HEK293T (cell line): Measurements from ENCODE around the gene POLE2.
"Not testable (repeated sequence)": the region's sequence is repeated elsewhere in the genome, so short reads cannot be mapped to it uniquely, and the experiment has no call there.

Experiments used
- CTCF ChIA-PET: fragments of 350-600 bp; formaldehyde crosslinking; extraction: SDS; loops from one replicate; lab custom pipeline; 2021; ENCODE audit warnings: antibody characterized with exemption, inconsistent platforms; lab: Yijun Ruan, JAX
- POLR2A ChIA-PET: fragments of 350-600 bp; formaldehyde crosslinking; extraction: SDS; loops from one replicate; lab custom pipeline; 2020; ENCODE audit warnings: antibody characterized with exemption, inconsistent platforms; lab: Yijun Ruan, JAX
- DNase-seq: peaks from one replicate; pipeline ENCODE4 v3.0.0; 2012; ENCODE audit warnings: mixed read lengths; ENCODE audit errors: extremely low spot score
- ARNT ChIP-seq: fragments of 450-650 bp; IDR thresholded peaks from 2 replicates; pipeline ENCODE4 v1.6.1; 2017; ENCODE audit warnings: mild to moderate bottlenecking
- BHLHE40 ChIP-seq: fragments of 450-650 bp; IDR thresholded peaks from 2 replicates; pipeline ENCODE4 v1.6.1; 2016; ENCODE audit warnings: mild to moderate bottlenecking, moderate library complexity, borderline replicate concordance
- CTBP1 ChIP-seq: fragments of 450-650 bp; IDR thresholded peaks from 2 replicates; pipeline ENCODE4 v1.6.1; 2016; ENCODE audit warnings: borderline replicate concordance
- ELF4 ChIP-seq: fragments of 450-650 bp; IDR thresholded peaks from 2 replicates; pipeline ENCODE4 v1.6.1; 2017; ENCODE audit warnings: antibody characterized with exemption
- FOXA1 ChIP-seq: fragments of 450-650 bp; IDR thresholded peaks from 2 replicates; pipeline ENCODE4 v1.6.1; 2016; ENCODE audit warnings: mild to moderate bottlenecking
- FOXK2 ChIP-seq: fragments of 450-650 bp; IDR thresholded peaks from 2 replicates; pipeline ENCODE4 v1.6.1; 2016; ENCODE audit warnings: mild to moderate bottlenecking
- FOXM1 ChIP-seq: fragments of 450-650 bp; IDR thresholded peaks from 2 replicates; pipeline ENCODE4 v1.6.1; 2017; ENCODE audit warnings: mild to moderate bottlenecking, borderline replicate concordance
- HDGF ChIP-seq: fragments of 450-650 bp; IDR thresholded peaks from 2 replicates; pipeline ENCODE4 v1.6.1; 2017; ENCODE audit warnings: antibody characterized with exemption, borderline replicate concordance
- L3MBTL2 ChIP-seq: fragments of 450-650 bp; conservative IDR thresholded peaks from 2 replicates; pipeline ENCODE4 v1.6.1; 2016; ENCODE audit warnings: mild to moderate bottlenecking
- LEF1 ChIP-seq: fragments of 450-650 bp; IDR thresholded peaks from 2 replicates; pipeline ENCODE4 v1.6.1; 2017; ENCODE audit warnings: mild to moderate bottlenecking, borderline replicate concordance
- NFRKB ChIP-seq: fragments of 450-650 bp; IDR thresholded peaks from 2 replicates; pipeline ENCODE4 v1.6.1; 2016; ENCODE audit warnings: mild to moderate bottlenecking, moderate library complexity
- SP1 ChIP-seq: fragments of 450-650 bp; IDR thresholded peaks from 2 replicates; pipeline ENCODE4 v1.6.1; 2017
- SUZ12 ChIP-seq: fragments of 450-650 bp; IDR thresholded peaks from 2 replicates; pipeline ENCODE4 v1.6.1; 2016; ENCODE audit warnings: mild to moderate bottlenecking
- TARDBP ChIP-seq: fragments of 450-650 bp; IDR thresholded peaks from 2 replicates; pipeline ENCODE4 v1.6.1; 2016
- ZNF384 ChIP-seq: fragments of 450-650 bp; IDR thresholded peaks from 2 replicates; pipeline ENCODE4 v1.6.1; 2016
- TF ChIP-seq, protein P1 (sequence below): fragments of 450-650 bp; IDR thresholded peaks from 2 replicates; pipeline ENCODE4 v1.6.1; 2016

POLE2 gene

DNA sequence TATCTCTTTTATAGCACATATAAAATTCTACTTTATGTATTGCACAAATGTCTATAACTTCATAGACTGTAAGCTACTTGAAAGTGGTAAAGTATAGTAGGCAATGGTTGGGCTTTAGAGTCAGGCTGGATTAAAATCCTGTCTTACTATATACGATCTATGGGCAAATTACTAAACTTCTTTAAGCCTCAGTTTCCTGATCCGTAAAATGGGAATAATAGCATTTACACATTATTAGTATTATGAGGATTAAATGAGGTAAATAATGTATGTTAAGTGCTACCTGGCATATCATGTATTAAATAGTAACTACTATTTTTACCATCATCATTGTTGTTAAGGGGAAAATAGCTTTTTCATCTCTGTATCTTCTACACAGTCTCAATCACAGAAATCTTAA is 14.4 kb downstream of the POLE2 start:
- DNase-seq = no peak
- TF ChIP-seq ARNT (no peak), CTBP1 (no peak), ZNF384 (no peak), TARDBP (no peak), LEF1 (no peak), HDGF (no peak), SUZ12 (no peak), FOXA1 (no peak), NFRKB (no peak)
- ChIA-PET CTCF (no interaction called here), POLR2A (no interaction called here)

DNA sequence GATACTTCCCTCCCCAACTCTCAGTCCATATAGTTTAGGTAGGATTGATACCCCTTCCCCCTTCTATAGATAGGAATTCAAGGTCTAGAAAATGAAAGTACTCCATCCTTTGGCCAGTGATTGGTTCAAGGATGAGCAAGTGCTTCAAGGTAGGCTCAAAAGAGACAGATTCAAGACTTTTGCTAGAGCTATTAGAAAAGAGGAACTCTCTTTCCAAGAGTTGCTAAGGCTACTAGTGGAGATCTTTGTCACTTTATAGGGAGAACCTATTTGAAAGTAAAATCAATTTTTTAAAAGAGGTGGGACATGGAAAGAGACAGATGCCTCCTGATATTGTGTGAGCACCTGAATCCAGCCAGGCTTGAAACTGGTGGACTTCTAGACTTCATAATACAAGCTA is 17.5 kb downstream of the POLE2 start:
- CTCF ChIA-PET = no interaction called here
- TF ChIP-seq CTBP1 = no peak
- no peak for TF ChIP-seq ZNF384
- no peak for TF ChIP-seq FOXK2
- no peak for TF ChIP-seq SUZ12
- TF ChIP-seq BHLHE40 = no peak
- no peak for TF ChIP-seq L3MBTL2
- no peak for TF ChIP-seq ELF4
- TF ChIP-seq NFRKB = no peak
- TF ChIP-seq LEF1 = no peak
- TF ChIP-seq SP1 = no peak
- DNase-seq = no peak
- POLR2A ChIA-PET = no interaction called here

DNA sequence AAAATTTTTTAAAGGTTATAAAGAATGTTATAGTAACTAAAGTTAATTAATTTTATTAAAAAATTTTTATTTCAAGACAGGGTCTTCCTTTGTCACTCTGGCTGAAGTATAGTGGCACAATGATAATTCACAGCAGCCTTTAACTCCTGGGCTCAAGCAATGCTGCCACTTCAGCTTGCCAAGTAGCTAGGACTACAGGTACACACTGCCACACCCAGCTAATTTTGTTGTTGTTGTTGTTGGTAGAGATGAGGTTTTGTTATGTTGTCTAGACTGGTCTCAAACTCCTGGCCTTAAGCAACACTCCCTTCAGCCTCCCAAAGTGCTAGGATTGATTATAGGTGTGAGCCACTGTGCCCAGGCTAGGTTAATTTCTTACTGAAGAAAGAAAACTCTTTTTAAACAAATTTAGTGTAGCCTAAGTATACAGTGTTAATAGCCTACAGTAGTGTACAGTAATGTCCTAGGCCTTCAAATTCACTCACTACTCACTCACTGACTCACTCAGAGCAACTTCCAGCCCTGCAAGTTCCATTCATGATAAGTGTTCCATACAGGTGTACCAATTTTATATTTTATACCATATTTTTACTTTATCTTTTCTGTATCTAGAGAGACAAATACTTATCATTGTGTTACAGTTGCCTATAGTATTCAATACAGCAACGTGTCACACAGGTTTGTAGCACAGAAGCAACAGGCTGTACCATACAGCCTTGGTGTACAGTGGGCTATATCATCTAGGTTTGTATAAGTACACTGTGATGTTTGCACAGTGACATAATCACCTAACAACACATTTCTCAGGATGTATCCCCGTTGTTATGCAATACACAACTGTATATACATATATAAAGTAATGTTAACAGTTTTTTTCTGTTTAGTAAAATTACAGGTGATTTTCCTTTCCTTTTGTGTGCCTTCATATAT is 28.2 kb downstream of the POLE2 start:
- CTCF ChIA-PET = no interaction called here
- DNase-seq = no peak
- TF ChIP-seq LEF1 (no peak), SUZ12 (no peak), CTBP1 (no peak), SP1 (no peak), ZNF384 (no peak), ELF4 (no peak)
- POLR2A ChIA-PET = no interaction called here

DNA sequence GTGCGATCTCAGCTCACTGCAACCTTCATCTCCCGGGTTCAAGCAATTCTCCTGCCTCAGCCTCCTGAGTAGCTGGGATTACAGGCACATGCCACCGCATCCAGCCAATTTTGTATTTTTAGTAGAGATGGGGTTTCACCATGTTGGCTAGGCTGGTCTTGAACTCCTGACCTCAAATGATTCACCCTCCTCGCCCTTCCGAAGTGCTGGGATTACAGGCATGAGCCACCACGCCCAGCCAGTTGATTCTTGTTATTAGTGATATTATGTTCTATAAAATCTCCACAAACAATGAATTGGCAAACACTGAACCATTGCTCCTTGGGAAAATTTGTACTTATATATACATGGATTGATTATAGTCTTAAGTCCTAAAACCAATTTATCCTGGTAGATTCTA is 30.5 kb downstream of the POLE2 start:
- DNase-seq, POLR2A ChIA-PET, CTCF ChIA-PET: not testable (repeated sequence)

DNA sequence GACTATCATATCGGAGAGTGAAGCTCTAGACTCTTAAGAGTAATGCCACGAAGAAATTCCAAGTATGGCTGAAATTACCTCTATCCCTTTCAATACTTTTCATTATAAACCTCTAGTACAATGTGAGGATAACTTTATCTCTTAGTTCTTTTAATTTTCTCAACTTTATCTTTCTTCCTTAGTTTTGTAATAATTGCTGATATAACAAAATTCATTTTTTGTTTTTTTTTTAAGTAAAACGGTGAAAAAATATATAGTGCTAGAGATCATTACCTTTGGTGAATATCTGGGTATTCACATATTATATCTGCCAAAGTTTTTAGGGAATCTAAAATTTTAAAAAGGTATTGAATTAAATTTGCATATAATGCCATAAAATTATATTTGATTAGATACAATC is 33.5 kb downstream of the POLE2 start:
- ChIA-PET CTCF (no interaction called here), POLR2A (no interaction called here)
- DNase-seq = no peak
- TF ChIP-seq SP1 (no peak), L3MBTL2 (no peak), NFRKB (no peak), SUZ12 (no peak), ARNT (no peak), LEF1 (no peak), CTBP1 (no peak), TARDBP (no peak), BHLHE40 (no peak), ELF4 (no peak), ZNF384 (no peak), FOXA1 (no peak), FOXK2 (no peak), FOXM1 (no peak)
- TF ChIP-seq, protein P1, sequence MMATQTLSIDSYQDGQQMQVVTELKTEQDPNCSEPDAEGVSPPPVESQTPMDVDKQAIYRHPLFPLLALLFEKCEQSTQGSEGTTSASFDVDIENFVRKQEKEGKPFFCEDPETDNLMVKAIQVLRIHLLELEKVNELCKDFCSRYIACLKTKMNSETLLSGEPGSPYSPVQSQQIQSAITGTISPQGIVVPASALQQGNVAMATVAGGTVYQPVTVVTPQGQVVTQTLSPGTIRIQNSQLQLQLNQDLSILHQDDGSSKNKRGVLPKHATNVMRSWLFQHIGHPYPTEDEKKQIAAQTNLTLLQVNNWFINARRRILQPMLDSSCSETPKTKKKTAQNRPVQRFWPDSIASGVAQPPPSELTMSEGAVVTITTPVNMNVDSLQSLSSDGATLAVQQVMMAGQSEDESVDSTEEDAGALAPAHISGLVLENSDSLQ = no peak

DNA sequence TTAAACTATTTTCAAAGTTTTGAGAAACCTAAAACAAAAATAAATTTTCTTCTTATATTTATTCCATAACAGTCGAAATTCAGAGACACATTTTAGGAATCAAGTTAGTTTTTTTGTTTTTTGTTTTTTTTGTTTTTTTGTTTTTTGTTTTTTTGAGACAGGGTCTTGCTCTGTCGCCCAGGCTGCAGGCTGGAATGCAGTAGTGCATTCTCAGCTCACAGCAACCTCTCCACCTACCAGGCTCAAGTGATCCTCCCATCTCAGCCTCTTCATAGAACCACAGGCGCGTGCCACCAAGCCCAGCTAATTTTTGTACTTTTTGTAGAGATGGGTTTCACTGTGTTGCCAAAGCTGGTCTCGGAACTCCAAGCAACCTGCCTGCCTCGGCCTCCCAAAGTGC is 34.5 kb downstream of the POLE2 start:
- DNase-seq = no peak
- ChIA-PET CTCF (no interaction called here), POLR2A (no interaction called here)
- TF ChIP-seq LEF1 = no peak
- no peak for TF ChIP-seq HDGF
- TF ChIP-seq NFRKB = no peak
- no peak for TF ChIP-seq TARDBP

DNA sequence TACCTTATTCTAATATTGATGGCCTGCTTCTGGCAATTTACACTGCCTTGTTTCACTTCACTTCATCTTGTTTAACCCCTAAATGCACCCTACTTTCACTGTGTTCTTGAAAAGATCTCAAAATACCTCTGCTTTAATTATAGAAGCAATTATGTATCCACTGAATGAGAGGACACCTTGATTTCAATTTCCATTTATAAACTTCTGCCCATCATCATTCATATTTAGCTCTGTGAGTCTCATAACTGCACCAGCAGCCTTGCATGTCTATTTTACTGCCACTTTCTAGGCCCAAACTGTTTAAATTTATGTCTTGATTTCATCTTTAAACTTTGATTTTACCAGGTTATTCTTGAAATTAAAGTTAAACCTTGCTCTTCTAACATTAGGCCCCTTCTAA is 45.9 kb downstream of the POLE2 start:
- CTCF ChIA-PET = no interaction called here
- TF ChIP-seq ARNT (no peak), TARDBP (no peak), SP1 (no peak)
- POLR2A ChIA-PET = no interaction called here
- no peak for DNase-seq

DNA sequence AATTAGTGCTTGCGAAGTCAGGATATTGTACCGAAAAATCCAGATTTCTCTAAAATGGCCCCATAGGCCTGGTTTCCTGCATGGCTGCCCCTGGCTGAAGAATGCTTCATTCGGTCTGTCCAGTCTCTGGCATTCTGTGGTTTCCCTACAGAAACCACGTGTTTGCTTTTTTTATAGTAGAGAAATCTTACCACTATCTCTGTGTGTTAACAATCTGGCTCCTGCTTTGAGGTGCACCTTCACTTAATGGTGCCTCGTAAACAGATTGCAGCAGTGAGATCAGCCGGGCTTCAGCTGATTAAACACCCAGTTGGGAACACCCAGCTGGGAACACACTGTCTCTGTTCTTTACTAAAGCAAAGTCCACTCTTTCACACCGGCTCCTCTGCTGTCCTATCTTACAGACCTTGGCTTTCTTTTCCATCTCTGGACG is 46.3 kb downstream of the POLE2 start:
- no peak for TF ChIP-seq SUZ12
- peak; percentile 10 for DNase-seq
- ChIA-PET POLR2A (no interaction called here), CTCF (no interaction called here)
